Spleen (tissue), 11 donors: ENCODE measurements around the gene VRK1. TPM values are rescaled to one million over a fixed set of nuclear protein-coding genes. Genes with fewer than 3 reads are reported as not detected.

ENCODE experiments used
- DNase-seq: peaks from one replicate; pipeline ENCODE4 v3.0.0-alpha.2; 2020
- H3K27ac ChIP-seq, 8 donors: fragments of 200-600 bp; sonication (generic) in 7 of 8; 1 replicate in 4 of 8; 2 replicates in 4 of 8; pipeline versions ENCODE4 v1.5.0 to v1.8.0; 2016 to 2021; ENCODE audit warnings: inconsistent platforms in 4 of 8, mild to moderate bottlenecking in 4 of 8, moderate library complexity in 1 of 8
- H3K27me3 ChIP-seq, 7 donors: fragments of 200-600 bp; sonication (generic) in 6 of 7; replicated peaks in 1 of 7; 1 replicate in 4 of 7; 2 replicates in 3 of 7; pipeline versions ENCODE4 v1.5.0 to v1.8.0; 2016 to 2021; ENCODE audit warnings: inconsistent platforms in 3 of 7, mild to moderate bottlenecking in 1 of 7
- H3K36me3 ChIP-seq, 6 donors: fragments of 200-600 bp; sonication (generic) in 5 of 6; 1 replicate in 4 of 6; 2 replicates in 2 of 6; pipeline versions ENCODE4 v1.5.0 to v1.8.0; 2016 to 2021; ENCODE audit warnings: inconsistent platforms in 2 of 6
- H3K4me1 ChIP-seq, 6 donors: fragments of 200-600 bp; sonication (generic) in 5 of 6; 1 replicate in 3 of 6; 2 replicates in 3 of 6; pipeline versions ENCODE4 v1.5.0 to v1.8.0; 2016 to 2021; ENCODE audit warnings: inconsistent platforms in 3 of 6
- H3K4me3 ChIP-seq, 8 donors: fragments of 200-600 bp; sonication (generic) in 7 of 8; 1 replicate in 4 of 8; 2 replicates in 4 of 8; pipeline versions ENCODE4 v1.5.0 to v1.8.0; 2016 to 2021; ENCODE audit warnings: inconsistent platforms in 4 of 8, mild to moderate bottlenecking in 4 of 8, moderate library complexity in 2 of 8
- H3K9me3 ChIP-seq, 8 donors: fragments of 200-600 bp; sonication (generic) in 7 of 8; 1 replicate in 4 of 8; 2 replicates in 4 of 8; pipeline versions ENCODE4 v1.5.0 to v1.8.0; 2016 to 2021; ENCODE audit warnings: inconsistent platforms in 4 of 8
- CTCF ChIP-seq, 11 experiments: fragments of 200-600 bp in 7 of 11; fragments of 450-650 bp in 4 of 11; sonication (generic) in 4 of 11; IDR thresholded peaks in 8 of 11; conservative IDR thresholded peaks in 3 of 11; 1 replicate in 7 of 11; 2 replicates in 4 of 11; pipeline versions ENCODE4 v1.4.0 to v1.8.0; 2016 to 2021; ENCODE audit warnings: antibody characterized with exemption in 11 of 11, inconsistent platforms in 4 of 11, mild to moderate bottlenecking in 1 of 11
- POLR2A ChIP-seq, 3 donors: fragments of 450-650 bp; IDR thresholded peaks; one replicate each; pipeline ENCODE4 v1.5.1; 2017; ENCODE audit warnings: antibody characterized with exemption in 3 of 3, mild to moderate bottlenecking in 1 of 3
- POLR2AphosphoS5 ChIP-seq, 3 donors: sonication (generic); formaldehyde crosslinking; IDR thresholded peaks; one replicate each; pipeline ENCODE4 v1.5.1; 2017; ENCODE audit warnings: antibody characterized with exemption in 3 of 3
- WGBS, 5 donors: extraction: QIAGEN DNeasy Blood & Tissue Kit in 3 of 5; methylation state at CpG; one replicate each; pipeline versions ENCODE4 v1.1.5 to v1.1.7; 2013 to 2018; 5-methylcytosine and 5-hydroxymethylcytosine counted together
- intact Hi-C: fragments of 100-400 bp; cut with DNase I; formaldehyde crosslinking; loops from one replicate; pipeline ENCODE4 v1.15.0; 2023; ENCODE audit warnings: low total_unique reads
- polyA plus RNA-seq, 3 donors: library from polyadenylated mRNA; stranded (reverse); fragments of 200-250 nt; gene quantifications; one replicate each; pipeline ENCODE4 v1.2.1, GENCODE V29; 2013
- total RNA-seq, 7 donors: library from RNA; depleted of rRNA in 3 of 7; stranded (reverse); fragments of >200 nt in 3 of 7; fragmentation: NEBNext Ultra II Directional in 4 of 7; extraction: Animal tissue kit (Norgen Biotek cat#: 25700) in 4 of 7; gene quantifications; one replicate each; pipeline versions ENCODE4 v1.1.0 to v1.2.1, GENCODE V29; 2016 to 2021
- donor health status: healthy with polysubstance abuse.
- donor health status: DM: no; HTN: no; CAD: no; lungs with moderate emphysema.
- donor health status: DM: no; HTN: no; CAD: no.
- donor health status: Bipolar disorder and iron deficiency.
- donor health status: healthy.
- donor health status: DM: no; HTN: no; CAD: no.
- donor health status: DM: yes; HTN: yes; CAD: no.

Gene VRK1
- total and polyA plus RNA-seq, 10 donors = 16.1 to 48.5 (median 29.4) TPM

GRCh38 chr14:96926001-96926400 lies 128.8 kb downstream of the VRK1 start:
- no peak overlapping the region for H3K4me3 ChIP-seq
- no peak overlapping the region for H3K27ac ChIP-seq
- TF ChIP-seq POLR2A (IDR thresholded peaks at IDR 0.05) (no peak), POLR2AphosphoS5 (IDR thresholded peaks at IDR 0.05) (no peak), CTCF (IDR thresholded peaks at IDR 0.05 in 8 of 11, conservative IDR thresholded peaks at IDR 0.05 in 3 of 11) (no peak)
- no peak for DNase-seq
- no peaks in the 10 kb centered on the region for H3K36me3 ChIP-seq
- H3K9me3 ChIP-seq = peaks cover 0 to 12% (median 3%) of the 10 kb centered on the region in 8 donors
- H3K4me1 ChIP-seq = peaks cover 0 to 9% (median 0%) of the 10 kb centered on the region in 6 donors
- intact Hi-C loops = no loop called here
- 76 to 83% (median 78%) methylated on average over 8 of the region's 8 CpGs for WGBS, 5 donors
- H3K27me3 ChIP-seq = no peaks in the 10 kb centered on the region

- DNase-seq = no peak
- Histone ChIP-seq H3K4me3 (no peak overlapping the region), H3K4me1 (peaks cover 0 to 9% (median 0%) of the 10 kb centered on the region in 6 donors), H3K9me3 (no peaks in the 10 kb centered on the region), H3K36me3 (no peaks in the 10 kb centered on the region), H3K27me3 (no peaks in the 10 kb centered on the region), H3K27ac (no peak overlapping the region)
- TF ChIP-seq CTCF (IDR thresholded peaks at IDR 0.05 in 8 of 11, conservative IDR thresholded peaks at IDR 0.05 in 3 of 11) (no peak), POLR2A (IDR thresholded peaks at IDR 0.05) (no peak), POLR2AphosphoS5 (IDR thresholded peaks at IDR 0.05) (no peak)
- WGBS, 5 donors = 91 to 96% (median 94%) methylated on average over 3 of the region's 3 CpGs
- intact Hi-C loops = no loop called here
Measured at GRCh38 chr14:96928779-96929380, 131.7 kb downstream of the VRK1 start.

- Histone ChIP-seq H3K4me1 (peaks cover 0 to 9% (median 0%) of the 10 kb centered on the region in 6 donors), H3K27ac (no peak overlapping the region), H3K4me3 (no peak overlapping the region), H3K36me3 (no peaks in the 10 kb centered on the region), H3K27me3 (no peaks in the 10 kb centered on the region), H3K9me3 (no peaks in the 10 kb centered on the region)
- intact Hi-C loops = no loop called here
- 78 to 88% (median 86%) methylated on average over 10 of the region's 10 CpGs for WGBS, 5 donors
- TF ChIP-seq POLR2AphosphoS5 (IDR thresholded peaks at IDR 0.05) (no peak), POLR2A (IDR thresholded peaks at IDR 0.05) (no peak), CTCF (IDR thresholded peaks at IDR 0.05 in 8 of 11, conservative IDR thresholded peaks at IDR 0.05 in 3 of 11) (no peak)
- DNase-seq = no peak
Measured at GRCh38 chr14:96929950-96930349, 132.8 kb downstream of the VRK1 start.

- H3K27me3 ChIP-seq = no peaks in the 10 kb centered on the region
- H3K36me3 ChIP-seq = no peaks in the 10 kb centered on the region
- intact Hi-C loops = no loop called here
- H3K27ac ChIP-seq = no peak overlapping the region
- no peak for DNase-seq
- H3K4me1 ChIP-seq = peaks cover 0 to 4% (median 0%) of the 10 kb centered on the region in 6 donors
- WGBS, 5 donors = 75 to 95% (median 91%) methylated on average over 3 of the region's 3 CpGs
- no peaks in the 10 kb centered on the region for H3K9me3 ChIP-seq
- no peak for TF ChIP-seq POLR2AphosphoS5 (IDR thresholded peaks at IDR 0.05)
- no peak for TF ChIP-seq POLR2A (IDR thresholded peaks at IDR 0.05)
- no peak overlapping the region for H3K4me3 ChIP-seq
Measured at GRCh38 chr14:96930526-96930925, 133.3 kb downstream of the VRK1 start.
